Uterus (tissue), 4 donors: Measurements from ENCODE around the gene DIABLO. TPM values are rescaled to one million over a fixed set of nuclear protein-coding genes. Genes with fewer than 3 reads are reported as not detected.

Experiments used
- DNase-seq, 2 donors: peaks; one replicate each; pipeline ENCODE4 v3.0.0-alpha.2; 2019 to 2020
- H3K27ac ChIP-seq, 2 donors: fragments of 200-600 bp; sonication (generic); 1 replicate in 1 of 2; 2 replicates in 1 of 2; pipeline ENCODE4 v1.5.1; 2016 to 2018
- H3K27me3 ChIP-seq, 2 donors: fragments of 200-600 bp; sonication (generic); one replicate each; pipeline ENCODE4 v1.5.1; 2018 to 2019; ENCODE audit warnings: control low read depth in 1 of 2
- H3K36me3 ChIP-seq, 2 donors: fragments of 200-600 bp; sonication (generic); one replicate each; pipeline ENCODE4 v1.5.1; 2019; ENCODE audit warnings: control low read depth in 1 of 2
- H3K4me1 ChIP-seq, 2 donors: fragments of 200-600 bp; sonication (generic); one replicate each; pipeline ENCODE4 v1.5.1; 2018 to 2019; ENCODE audit warnings: control low read depth in 1 of 2
- H3K4me3 ChIP-seq, 2 donors: fragments of 200-600 bp; sonication (generic); 1 replicate in 1 of 2; 2 replicates in 1 of 2; pipeline ENCODE4 v1.5.1; 2018 to 2019; ENCODE audit warnings: mild to moderate bottlenecking in 1 of 2
- H3K9me3 ChIP-seq, 2 donors: fragments of 200-600 bp; sonication (generic); one replicate each; pipeline ENCODE4 v1.5.1; 2019; ENCODE audit warnings: control low read depth in 1 of 2
- POLR2A ChIP-seq, 2 donors: fragments of 450-650 bp; IDR thresholded peaks; one replicate each; pipeline ENCODE4 v1.6.1; 2016; ENCODE audit warnings: antibody characterized with exemption in 2 of 2, mild to moderate bottlenecking in 1 of 2, moderate library complexity in 1 of 2
- intact Hi-C: fragments of 100-400 bp; cut with DNase I; formaldehyde crosslinking; loops from one replicate; pipeline ENCODE4 v1.15.1; 2023; ENCODE audit warnings: low total_unique reads
- small RNA-seq: library from RNA; depleted of rRNA; stranded (forward); fragments of <200 nt; gene quantifications from one replicate; pipeline ENCODE3, GENCODE V24; 2016
- total RNA-seq, 4 donors: library from RNA; depleted of rRNA in 3 of 4; stranded (reverse); fragments of >200 nt in 3 of 4; gene quantifications; one replicate each; pipeline versions ENCODE4 v1.1.0 to v1.2.4, GENCODE V29; 2014 to 2023
- TF ChIP-seq, protein P1 (sequence below), 4 experiments: fragments of 200-600 bp in 2 of 4; fragments of 450-650 bp in 2 of 4; sonication (generic) in 2 of 4; IDR thresholded peaks; one replicate each; pipeline ENCODE4 v1.5.1; 2016 to 2019; ENCODE audit warnings: antibody characterized with exemption in 4 of 4, mild to moderate bottlenecking in 2 of 4, moderate library complexity in 1 of 4
- donor health status: DM: yes; HTN: yes; CAD: no.

Gene DIABLO
- total RNA-seq, 4 donors from 2014 or later: 46.2 to 68.9 (median 53.9) TPM

- H3K9me3 ChIP-seq: no peaks in the 10 kb centered on the region
- DNase-seq: no peak
- no peaks in the 10 kb centered on the region for H3K27me3 ChIP-seq
- intact Hi-C loops: no loop called here
- H3K4me1 ChIP-seq: no peaks in the 10 kb centered on the region
- no peaks in the 10 kb centered on the region for H3K36me3 ChIP-seq
- no peak overlapping the region for H3K4me3 ChIP-seq
- no peak overlapping the region for H3K27ac ChIP-seq
- TF ChIP-seq, protein P1, sequence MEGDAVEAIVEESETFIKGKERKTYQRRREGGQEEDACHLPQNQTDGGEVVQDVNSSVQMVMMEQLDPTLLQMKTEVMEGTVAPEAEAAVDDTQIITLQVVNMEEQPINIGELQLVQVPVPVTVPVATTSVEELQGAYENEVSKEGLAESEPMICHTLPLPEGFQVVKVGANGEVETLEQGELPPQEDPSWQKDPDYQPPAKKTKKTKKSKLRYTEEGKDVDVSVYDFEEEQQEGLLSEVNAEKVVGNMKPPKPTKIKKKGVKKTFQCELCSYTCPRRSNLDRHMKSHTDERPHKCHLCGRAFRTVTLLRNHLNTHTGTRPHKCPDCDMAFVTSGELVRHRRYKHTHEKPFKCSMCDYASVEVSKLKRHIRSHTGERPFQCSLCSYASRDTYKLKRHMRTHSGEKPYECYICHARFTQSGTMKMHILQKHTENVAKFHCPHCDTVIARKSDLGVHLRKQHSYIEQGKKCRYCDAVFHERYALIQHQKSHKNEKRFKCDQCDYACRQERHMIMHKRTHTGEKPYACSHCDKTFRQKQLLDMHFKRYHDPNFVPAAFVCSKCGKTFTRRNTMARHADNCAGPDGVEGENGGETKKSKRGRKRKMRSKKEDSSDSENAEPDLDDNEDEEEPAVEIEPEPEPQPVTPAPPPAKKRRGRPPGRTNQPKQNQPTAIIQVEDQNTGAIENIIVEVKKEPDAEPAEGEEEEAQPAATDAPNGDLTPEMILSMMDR (IDR thresholded peaks at IDR 0.05): no peak
- no peak for TF ChIP-seq POLR2A (IDR thresholded peaks at IDR 0.05)
Measured at GRCh38 chr12:122160761-122161160, 65.1 kb downstream of the DIABLO start.

GRCh38 chr12:122159882-122160281, 66.0 kb downstream of the DIABLO start:
- intact Hi-C loops: no loop called here
- no peaks in the 10 kb centered on the region for H3K4me1 ChIP-seq
- DNase-seq: no peak
- TF ChIP-seq, protein P1 (IDR thresholded peaks at IDR 0.05): no peak
- TF ChIP-seq POLR2A (IDR thresholded peaks at IDR 0.05): no peak
- no peak overlapping the region for H3K4me3 ChIP-seq
- no peaks in the 10 kb centered on the region for H3K36me3 ChIP-seq
- no peak overlapping the region for H3K27ac ChIP-seq
- H3K9me3 ChIP-seq: no peaks in the 10 kb centered on the region
- no peaks in the 10 kb centered on the region for H3K27me3 ChIP-seq

GRCh38 chr12:122158700-122159285, 67.1 kb downstream of the DIABLO start:
- intact Hi-C loops: no loop called here
- H3K27me3 ChIP-seq: no peaks in the 10 kb centered on the region
- no peaks in the 10 kb centered on the region for H3K9me3 ChIP-seq

More at GRCh38 chr12:122158700-122159285, 67.1 kb downstream of the DIABLO start:
- Histone ChIP-seq H3K36me3 (no peaks in the 10 kb centered on the region), H3K27ac (no peak overlapping the region), H3K4me1 (no peaks in the 10 kb centered on the region), H3K4me3 (no peak overlapping the region)
- TF ChIP-seq, protein P1 (IDR thresholded peaks at IDR 0.05): no peak
- no peak for TF ChIP-seq POLR2A (IDR thresholded peaks at IDR 0.05)
- DNase-seq: no peak

Small RNA genes within 50 kb of the gene (small RNA-seq; reads per million reads assigned to genes)
- not detected for gene DIABLO

Other genes with a start within 250 kb of the DIABLO start
- 10 to 100 TPM in 1 of 4 donors, 1 to 10 TPM in 1, under 1 TPM in 2; 0.26 to 12.2 (median 4.2) TPM for gene BCL7A, start 204.2 kb downstream of the DIABLO start, total RNA-seq
- 10 to 100 TPM; 21.5 to 88.7 (median 24.7) TPM for gene MLXIP, start 147.3 kb downstream of the DIABLO start, total RNA-seq
- not detected for gene IL31, start 51.8 kb downstream of the DIABLO start, total RNA-seq
- 1 to 10 TPM in 2 of 4 donors, not detected in 2; 2.4 to 3.3 TPM for gene LRRC43, start 42.9 kb downstream of the DIABLO start, total RNA-seq
- gene B3GNT4, start 22.3 kb downstream of the DIABLO start, total RNA-seq: under 1 TPM in 1 of 4 donors, not detected in 3; 0.14 TPM
- 10 to 100 TPM in 2 of 4 donors, 1 to 10 TPM in 2; 3.3 to 20.8 (median 12.9) TPM for gene VPS33A, start 40.4 kb upstream of the DIABLO start, total RNA-seq
- 100 to 1,000 TPM in 2 of 4 donors, 10 to 100 TPM in 2; 48.2 to 134 (median 96.8) TPM for gene CLIP1, start 196.6 kb upstream of the DIABLO start, total RNA-seq